Measurements from ENCODE around the gene DNASE2.
"Not testable (repeated sequence)": the region's sequence is repeated elsewhere in the genome, so short reads cannot be mapped to it uniquely, and the experiment has no call there.

Gene DNASE2

DNA sequence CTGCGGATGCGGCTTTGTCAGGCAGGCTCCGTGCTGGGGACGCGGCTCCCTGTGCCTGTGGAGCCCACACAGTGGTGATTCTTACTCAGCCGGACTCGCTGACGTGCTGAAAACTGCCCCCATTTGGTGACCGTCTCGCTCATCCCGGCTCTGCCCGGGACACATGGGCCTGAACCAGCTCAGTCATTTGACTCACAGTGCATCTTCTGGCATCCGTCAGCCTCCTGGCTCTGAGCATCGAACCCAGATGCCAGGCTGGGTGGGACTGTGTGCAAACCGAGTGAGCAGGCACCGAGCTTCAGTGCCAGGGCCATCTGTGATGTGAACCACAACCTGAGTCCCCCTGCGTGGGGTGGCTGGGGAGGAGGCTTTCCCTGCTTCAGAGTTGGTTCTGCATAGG lies 15.2 kb upstream of the DNASE2 start:
- H3K36me3 ChIP-seq (ENCODE audit: insufficient read depth, low read length): peaks cover 42% of the 10 kb centered on the region
- H3K4me3 ChIP-seq (ENCODE audit: low read length): no peak overlapping the region
- no peaks in the 10 kb centered on the region for H3K27me3 ChIP-seq (ENCODE audit: insufficient read depth, low read length)

DNA sequence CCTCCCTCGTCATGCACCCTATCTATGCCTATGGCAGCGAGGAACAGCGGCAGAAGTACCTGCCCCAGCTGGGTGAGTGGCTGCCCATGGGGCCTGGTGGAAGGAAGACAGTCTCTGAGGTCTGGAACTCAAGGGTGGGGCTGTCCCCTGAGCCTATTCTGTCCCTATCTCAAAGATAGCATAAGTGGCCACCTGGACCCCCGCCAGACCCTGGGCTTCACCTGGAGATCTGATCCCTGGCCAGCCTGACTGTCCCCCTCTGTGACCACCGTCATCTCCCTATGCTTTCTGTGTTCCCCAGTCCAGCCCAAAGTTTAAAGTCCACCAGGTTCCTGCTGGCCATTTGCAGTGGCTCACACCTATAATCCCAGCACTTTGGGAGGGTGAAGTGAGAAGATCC lies 12.3 kb upstream of the DNASE2 start:
- no peaks in the 10 kb centered on the region for H3K9me3 ChIP-seq (ENCODE audit: low read length)
- no peak overlapping the region for H3K4me3 ChIP-seq (ENCODE audit: low read length)
- peaks cover 36% of the 10 kb centered on the region for H3K36me3 ChIP-seq (ENCODE audit: insufficient read depth, low read length)
- no peak overlapping the region for H2AFZ ChIP-seq (ENCODE audit: low read depth, low read length)
- H3K27me3 ChIP-seq (ENCODE audit: insufficient read depth, low read length): peaks cover 2% of the 10 kb centered on the region
- peaks cover 8% of the 10 kb centered on the region for H3K4me1 ChIP-seq (ENCODE audit: insufficient read depth, low read length)

More for the DNA sequence above, 15.2 kb upstream of the DNASE2 start:
- no peaks in the 10 kb centered on the region for H3K9me3 ChIP-seq (ENCODE audit: low read length)
- H3K4me1 ChIP-seq (ENCODE audit: insufficient read depth, low read length): peaks cover 6% of the 10 kb centered on the region
- no peak overlapping the region for H2AFZ ChIP-seq (ENCODE audit: low read depth, low read length)

GRCh38 chr19:12891553-12892021 lies 10.3 kb upstream of the DNASE2 start:
- Histone ChIP-seq H3K4me3 (ENCODE audit: low read length) (peak overlapping the region; percentile 64), H3K4me1 (ENCODE audit: insufficient read depth, low read length) (peaks cover 8% of the 10 kb centered on the region), H3K27me3 (ENCODE audit: insufficient read depth, low read length) (peaks cover 17% of the 10 kb centered on the region), H3K36me3 (ENCODE audit: insufficient read depth, low read length) (peaks cover 22% of the 10 kb centered on the region), H3K9me3 (ENCODE audit: low read length) (no peaks in the 10 kb centered on the region), H2AFZ (ENCODE audit: low read depth, low read length) (peak overlapping the region; percentile 43)

GRCh38 chr19:12890787-12891552 lies 9.7 kb upstream of the DNASE2 start, which contains the start of gene GCDH:
Gene GCDH, plus strand, starts transcription at chr19:12891160. Its CDS starts 145 bp downstream, at chr19:12891305.
- peaks cover 16% of the 10 kb centered on the region for H3K36me3 ChIP-seq (ENCODE audit: insufficient read depth, low read length)
- peaks cover 23% of the 10 kb centered on the region for H3K27me3 ChIP-seq (ENCODE audit: insufficient read depth, low read length)
- H3K9me3 ChIP-seq (ENCODE audit: low read length): no peaks in the 10 kb centered on the region
- H2AFZ ChIP-seq (ENCODE audit: low read depth, low read length): peak within 1 kb of the TSS; percentile 43
- peaks cover 8% of the 10 kb centered on the region for H3K4me1 ChIP-seq (ENCODE audit: insufficient read depth, low read length)
- H3K4me3 ChIP-seq (ENCODE audit: low read length): peak within 1 kb of the TSS; percentile 64

GRCh38 chr19:12890299-12890786 lies 9.1 kb upstream of the DNASE2 start:
- not testable (repeated sequence) for H3K9me3 ChIP-seq (ENCODE audit: low read length); H3K4me1 ChIP-seq (ENCODE audit: insufficient read depth, low read length)
- peaks cover 14% of the 10 kb centered on the region for H3K36me3 ChIP-seq (ENCODE audit: insufficient read depth, low read length)
- H3K27me3 ChIP-seq (ENCODE audit: insufficient read depth, low read length): peaks cover 28% of the 10 kb centered on the region
- peak overlapping the region; percentile 45 for H3K4me3 ChIP-seq (ENCODE audit: low read length)
- peak overlapping the region; percentile 17 for H2AFZ ChIP-seq (ENCODE audit: low read depth, low read length)

GRCh38 chr19:12888006-12888603 lies 6.9 kb upstream of the DNASE2 start:
- H2AFZ ChIP-seq (ENCODE audit: low read depth, low read length): no peak overlapping the region
- H3K36me3 ChIP-seq (ENCODE audit: insufficient read depth, low read length): peaks cover under 1% of the 10 kb centered on the region
- H3K4me3 ChIP-seq (ENCODE audit: low read length): no peak overlapping the region
- peaks cover 8% of the 10 kb centered on the region for H3K4me1 ChIP-seq (ENCODE audit: insufficient read depth, low read length)
- H3K27me3 ChIP-seq (ENCODE audit: insufficient read depth, low read length): peaks cover 45% of the 10 kb centered on the region
- peaks cover 19% of the 10 kb centered on the region for H3K9me3 ChIP-seq (ENCODE audit: low read length)

GRCh38 chr19:12886969-12887747 lies 5.9 kb upstream of the DNASE2 start, which contains the start of gene KLF1:
Gene KLF1, minus strand, starts transcription at chr19:12887201. Its CDS starts 61 bp downstream, at chr19:12887140.
- Histone ChIP-seq H2AFZ (ENCODE audit: low read depth, low read length) (no peak within 1 kb of the TSS), H3K9me3 (ENCODE audit: low read length) (peaks cover 19% of the 10 kb centered on the region), H3K4me1 (ENCODE audit: insufficient read depth, low read length) (peaks cover 8% of the 10 kb centered on the region), H3K4me3 (ENCODE audit: low read length) (no peak within 1 kb of the TSS), H3K27me3 (ENCODE audit: insufficient read depth, low read length) (peaks cover 45% of the 10 kb centered on the region), H3K36me3 (ENCODE audit: insufficient read depth, low read length) (no peaks in the 10 kb centered on the region)

- Histone ChIP-seq H3K9me3 (ENCODE audit: low read length) (peaks cover 19% of the 10 kb centered on the region), H3K27me3 (ENCODE audit: insufficient read depth, low read length) (peaks cover 45% of the 10 kb centered on the region), H3K4me3 (ENCODE audit: low read length) (no peak overlapping the region), H3K4me1 (ENCODE audit: insufficient read depth, low read length) (peaks cover 4% of the 10 kb centered on the region), H3K36me3 (ENCODE audit: insufficient read depth, low read length) (no peaks in the 10 kb centered on the region), H2AFZ (ENCODE audit: low read depth, low read length) (no peak overlapping the region)
Observed at GRCh38 chr19:12886651-12886968, 5.4 kb upstream of the DNASE2 start.

GRCh38 chr19:12885749-12886650 lies 4.8 kb upstream of the DNASE2 start:
- Histone ChIP-seq H3K27me3 (ENCODE audit: insufficient read depth, low read length) (peaks cover 45% of the 10 kb centered on the region), H3K4me3 (ENCODE audit: low read length) (no peak overlapping the region)

GRCh38 chr19:12884926-12885748 lies 3.9 kb upstream of the DNASE2 start:
- Histone ChIP-seq H2AFZ (ENCODE audit: low read depth, low read length) (no peak overlapping the region), H3K9me3 (ENCODE audit: low read length) (peaks cover 19% of the 10 kb centered on the region), H3K27me3 (ENCODE audit: insufficient read depth, low read length) (peaks cover 45% of the 10 kb centered on the region), H3K36me3 (ENCODE audit: insufficient read depth, low read length) (no peaks in the 10 kb centered on the region), H3K4me1 (ENCODE audit: insufficient read depth, low read length) (peaks cover 3% of the 10 kb centered on the region), H3K4me3 (ENCODE audit: low read length) (no peak overlapping the region)

More at GRCh38 chr19:12885749-12886650, 4.8 kb upstream of the DNASE2 start:
- Histone ChIP-seq H3K9me3 (ENCODE audit: low read length) (peaks cover 19% of the 10 kb centered on the region), H3K4me1 (ENCODE audit: insufficient read depth, low read length) (no peaks in the 10 kb centered on the region), H3K36me3 (ENCODE audit: insufficient read depth, low read length) (no peaks in the 10 kb centered on the region), H2AFZ (ENCODE audit: low read depth, low read length) (no peak overlapping the region)

- no peak overlapping the region for H3K4me3 ChIP-seq (ENCODE audit: low read length)
- H3K36me3 ChIP-seq (ENCODE audit: insufficient read depth, low read length): no peaks in the 10 kb centered on the region
- H3K27me3 ChIP-seq (ENCODE audit: insufficient read depth, low read length): peaks cover 45% of the 10 kb centered on the region
- peaks cover 3% of the 10 kb centered on the region for H3K4me1 ChIP-seq (ENCODE audit: insufficient read depth, low read length)
- no peak overlapping the region for H2AFZ ChIP-seq (ENCODE audit: low read depth, low read length)
- H3K9me3 ChIP-seq (ENCODE audit: low read length): peaks cover 19% of the 10 kb centered on the region
Observed at GRCh38 chr19:12884627-12884925, 3.3 kb upstream of the DNASE2 start.

DNA sequence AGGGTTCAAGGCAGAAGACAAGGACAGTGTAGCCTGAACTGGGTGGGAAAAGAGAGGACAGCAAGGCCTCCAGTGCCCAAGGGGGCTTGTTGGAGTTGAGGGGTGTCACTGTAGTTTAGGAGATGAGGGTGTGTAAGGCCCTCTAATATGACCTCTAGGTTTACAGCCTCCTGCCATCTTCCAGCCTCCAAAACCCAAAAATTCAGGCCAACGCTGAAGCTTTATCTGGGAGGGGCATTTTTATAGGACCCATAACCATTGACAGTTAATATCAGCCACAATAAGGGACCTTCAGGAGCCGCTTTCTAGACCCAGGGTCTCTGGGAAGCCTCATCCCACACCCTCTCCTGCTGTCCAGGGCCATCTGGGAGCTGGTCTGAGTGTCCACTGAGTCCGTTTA lies 3.0 kb upstream of the DNASE2 start:
- peaks cover 3% of the 10 kb centered on the region for H3K4me1 ChIP-seq (ENCODE audit: insufficient read depth, low read length)
- H3K36me3 ChIP-seq (ENCODE audit: insufficient read depth, low read length): no peaks in the 10 kb centered on the region
- H3K27me3 ChIP-seq (ENCODE audit: insufficient read depth, low read length): peaks cover 45% of the 10 kb centered on the region
- no peak overlapping the region for H2AFZ ChIP-seq (ENCODE audit: low read depth, low read length)
- H3K4me3 ChIP-seq (ENCODE audit: low read length): no peak overlapping the region
- H3K9me3 ChIP-seq (ENCODE audit: low read length): peaks cover 19% of the 10 kb centered on the region

Measured in neuron (in vitro differentiated cells).